D721Med (cell line): ENCODE data around the gene GNAO1.

Source experiments
- DNase-seq: peaks from one replicate; pipeline ENCODE4 v3.0.0; 2011; ENCODE audit warnings: low spot score; ENCODE audit not compliant: insufficient read length
- FAIRE-seq: peaks from 2 replicates; lab custom pipeline; 2011; peaks lifted over from hg19 to GRCh38; lab: Jason Lieb, UNC
- CTCF ChIP-seq: IDR thresholded peaks from 2 replicates; pipeline ENCODE4 v1.5.1; 2012; ENCODE audit warnings: mild to moderate bottlenecking, control low read depth; ENCODE audit not compliant: insufficient read depth; ENCODE audit errors: missing control alignments

The GNAO1 gene

GRCh38 chr16:56350491-56351405, 159.5 kb downstream of the GNAO1 start:
- DNase-seq (no peak), FAIRE-seq (no peak)
- TF ChIP-seq CTCF: no peak

GRCh38 chr16:56351481-56351880, 160.2 kb downstream of the GNAO1 start:
- no peak for TF ChIP-seq CTCF
- no peak for DNase-seq
- FAIRE-seq: no peak

DNA sequence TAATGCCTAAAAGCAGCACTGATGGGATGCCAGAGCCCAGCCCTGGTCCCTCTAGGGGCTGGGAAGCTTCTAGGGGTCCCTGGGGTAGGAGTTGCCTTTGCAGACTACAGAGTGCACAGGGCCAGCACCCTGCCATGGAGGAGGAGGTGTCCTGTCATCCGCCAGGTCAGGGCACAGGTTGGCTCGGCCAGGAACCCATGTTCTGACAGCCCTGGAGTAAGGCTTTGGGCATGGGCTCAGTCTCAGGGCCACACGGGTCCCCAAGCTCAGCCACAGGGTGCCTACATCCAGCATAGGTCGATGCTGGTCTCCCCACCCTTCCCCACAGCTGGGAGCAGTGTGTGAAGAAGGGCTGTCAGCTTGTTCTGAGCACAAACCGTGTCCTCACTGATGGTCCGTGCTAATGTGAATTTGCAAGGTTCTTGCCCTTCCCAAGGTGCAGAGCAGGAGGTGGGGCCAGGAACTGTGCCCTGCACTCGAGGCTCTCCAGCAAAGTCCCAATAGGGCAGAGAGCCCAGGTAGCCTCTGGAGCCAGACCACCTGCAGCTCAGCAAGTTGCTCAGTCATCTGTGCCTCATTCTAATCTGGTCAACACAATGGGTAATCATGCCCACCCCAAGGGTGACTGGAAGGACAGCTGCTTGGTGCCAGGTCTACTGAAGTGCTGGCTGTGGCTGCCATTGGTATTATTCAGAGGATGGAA, 161.2 kb downstream of the GNAO1 start:
- DNase-seq: no peak
- TF ChIP-seq CTCF: no peak
- FAIRE-seq: no peak

GRCh38 chr16:56353054-56353921, 162.0 kb downstream of the GNAO1 start:
- TF ChIP-seq CTCF: no peak
- FAIRE-seq (no peak), DNase-seq (no peak)

DNA sequence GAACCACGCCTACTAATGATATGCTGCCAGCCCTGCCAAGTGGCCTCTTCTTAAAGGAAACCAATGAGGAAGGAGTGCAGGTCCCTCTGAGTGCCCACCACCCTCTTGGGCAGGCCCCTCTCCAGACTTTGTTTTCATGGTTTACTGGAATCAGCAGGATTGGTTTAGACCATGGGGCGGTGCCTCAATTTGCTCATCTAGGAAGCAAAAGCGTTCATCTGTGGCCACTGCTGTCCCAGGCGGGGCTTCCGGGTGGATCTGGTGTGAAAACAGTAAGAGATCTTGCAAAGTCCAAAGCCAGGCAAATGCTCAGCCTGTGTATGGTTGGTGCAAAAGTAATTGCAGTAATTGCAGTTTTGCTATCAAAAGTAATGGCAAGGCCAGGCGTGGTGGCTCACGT, 162.7 kb downstream of the GNAO1 start:
- TF ChIP-seq CTCF: no peak
- no peak for DNase-seq
- FAIRE-seq: no peak

GRCh38 chr16:56354746-56355145, 163.5 kb downstream of the GNAO1 start:
- no peak for DNase-seq
- no peak for FAIRE-seq
- no peak for TF ChIP-seq CTCF
